Measurements from ENCODE around the gene COPG2.

DNA sequence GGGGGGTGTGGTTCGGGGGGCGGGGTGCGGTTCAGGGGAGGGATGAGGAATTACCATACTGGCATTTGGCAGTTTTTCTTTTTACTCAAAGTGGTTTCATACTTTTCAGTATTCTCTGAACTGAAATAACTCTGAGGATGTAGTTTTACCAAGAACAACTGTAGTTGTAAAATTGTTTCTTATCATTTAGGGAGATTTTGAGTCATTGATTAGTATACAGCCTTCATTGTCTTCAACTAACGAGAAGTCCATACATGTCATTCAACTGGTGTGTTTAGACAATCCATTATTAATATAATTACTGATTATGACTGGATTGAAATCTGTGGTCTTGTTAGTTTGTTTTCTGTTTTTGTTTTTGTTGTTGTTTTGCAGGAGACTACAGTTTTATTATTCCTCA lies 40.8 kb downstream of the COPG2 start:
- TF ChIP-seq, protein P1, sequence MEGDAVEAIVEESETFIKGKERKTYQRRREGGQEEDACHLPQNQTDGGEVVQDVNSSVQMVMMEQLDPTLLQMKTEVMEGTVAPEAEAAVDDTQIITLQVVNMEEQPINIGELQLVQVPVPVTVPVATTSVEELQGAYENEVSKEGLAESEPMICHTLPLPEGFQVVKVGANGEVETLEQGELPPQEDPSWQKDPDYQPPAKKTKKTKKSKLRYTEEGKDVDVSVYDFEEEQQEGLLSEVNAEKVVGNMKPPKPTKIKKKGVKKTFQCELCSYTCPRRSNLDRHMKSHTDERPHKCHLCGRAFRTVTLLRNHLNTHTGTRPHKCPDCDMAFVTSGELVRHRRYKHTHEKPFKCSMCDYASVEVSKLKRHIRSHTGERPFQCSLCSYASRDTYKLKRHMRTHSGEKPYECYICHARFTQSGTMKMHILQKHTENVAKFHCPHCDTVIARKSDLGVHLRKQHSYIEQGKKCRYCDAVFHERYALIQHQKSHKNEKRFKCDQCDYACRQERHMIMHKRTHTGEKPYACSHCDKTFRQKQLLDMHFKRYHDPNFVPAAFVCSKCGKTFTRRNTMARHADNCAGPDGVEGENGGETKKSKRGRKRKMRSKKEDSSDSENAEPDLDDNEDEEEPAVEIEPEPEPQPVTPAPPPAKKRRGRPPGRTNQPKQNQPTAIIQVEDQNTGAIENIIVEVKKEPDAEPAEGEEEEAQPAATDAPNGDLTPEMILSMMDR (conservative IDR thresholded peaks at IDR 0.05; ENCODE audit: low read depth, low read length): no peak
- no peak for TF ChIP-seq EZH2 (IDR thresholded peaks at IDR 0.05; ENCODE audit: borderline replicate concordance, low read depth, low read length, poor library complexity, severe bottlenecking)
